Cerebellar nuclear complex (tissue), 1 donor: ENCODE measurements around the gene NOC2L.

ENCODE experiments used
- DNase-seq, 2 experiments: peaks; one replicate each; lab custom pipeline; 2025; lab: John Stamatoyannopoulos, UW

The NOC2L gene

DNA sequence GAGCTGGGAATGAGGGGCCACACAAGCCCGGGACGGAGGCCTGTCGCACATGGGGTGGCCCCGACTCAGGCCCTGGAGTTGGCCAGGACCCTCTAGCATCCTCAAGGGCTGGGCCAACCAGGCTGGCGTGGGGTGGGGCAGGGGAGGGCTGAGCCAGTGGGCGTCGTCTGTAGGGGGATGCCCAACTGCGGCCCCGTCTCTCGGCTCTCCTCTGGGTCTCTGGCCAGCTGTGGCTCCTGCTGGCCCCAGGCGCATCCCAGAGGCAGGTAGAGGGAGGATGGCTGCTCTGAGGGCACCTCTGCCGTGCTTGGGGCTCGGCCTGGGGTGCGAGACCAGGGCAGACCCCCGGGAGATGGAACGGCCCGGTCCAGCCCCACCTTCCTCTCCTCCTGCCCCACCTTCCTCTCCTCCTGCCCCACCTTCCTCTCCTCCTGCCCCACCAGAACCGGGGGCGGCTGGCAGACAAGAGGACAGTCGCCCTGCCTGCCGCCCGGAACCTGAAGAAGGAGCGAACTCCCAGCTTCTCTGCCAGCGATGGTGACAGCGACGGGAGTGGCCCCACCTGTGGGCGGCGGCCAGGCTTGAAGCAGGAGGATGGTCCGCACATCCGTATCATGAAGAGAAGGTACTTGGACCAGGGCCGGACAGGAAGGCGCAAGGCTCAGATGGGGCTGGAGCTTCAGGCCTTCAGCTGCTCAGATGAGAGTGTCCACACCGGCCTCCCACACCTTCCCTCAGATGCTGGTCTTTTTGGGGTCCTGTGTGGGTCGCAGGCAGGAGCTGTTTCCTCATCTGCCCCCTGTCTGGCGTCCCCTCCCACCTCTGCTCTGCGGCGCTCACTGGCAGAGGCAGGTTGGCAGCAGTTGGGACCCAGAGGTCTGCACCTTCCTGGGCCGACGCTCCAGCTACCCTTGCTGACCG lies 29.1 kb downstream of the NOC2L start:
- no peak for DNase-seq

- DNase-seq, result no peak
Measured at GRCh38 chr1:928825-929661, 30.0 kb downstream of the NOC2L start.

DNA sequence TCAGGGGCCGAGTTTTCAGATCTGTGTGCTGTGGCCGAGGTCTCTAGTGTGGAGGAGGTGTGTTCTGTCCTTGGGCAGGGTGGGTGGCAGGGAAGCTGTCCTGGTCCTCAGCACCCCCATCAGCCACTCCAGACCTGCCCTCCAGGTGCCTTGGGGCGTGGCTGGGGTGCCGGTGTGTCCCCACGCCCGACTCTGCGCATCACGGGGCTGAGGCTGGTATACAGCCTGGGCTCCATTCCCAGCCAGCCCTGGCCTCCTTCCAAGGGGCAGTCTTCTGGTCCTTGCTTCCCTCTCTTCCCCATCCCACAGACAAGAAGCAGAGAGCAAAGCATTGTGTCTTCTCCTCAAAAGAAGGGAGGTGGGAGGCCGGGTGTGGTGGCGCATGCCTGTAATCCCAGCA lies 31.3 kb downstream of the NOC2L start:
- DNase-seq, result no peak

GRCh38 chr1:927234-927633 lies 31.8 kb downstream of the NOC2L start:
- DNase-seq, result no peak

DNA sequence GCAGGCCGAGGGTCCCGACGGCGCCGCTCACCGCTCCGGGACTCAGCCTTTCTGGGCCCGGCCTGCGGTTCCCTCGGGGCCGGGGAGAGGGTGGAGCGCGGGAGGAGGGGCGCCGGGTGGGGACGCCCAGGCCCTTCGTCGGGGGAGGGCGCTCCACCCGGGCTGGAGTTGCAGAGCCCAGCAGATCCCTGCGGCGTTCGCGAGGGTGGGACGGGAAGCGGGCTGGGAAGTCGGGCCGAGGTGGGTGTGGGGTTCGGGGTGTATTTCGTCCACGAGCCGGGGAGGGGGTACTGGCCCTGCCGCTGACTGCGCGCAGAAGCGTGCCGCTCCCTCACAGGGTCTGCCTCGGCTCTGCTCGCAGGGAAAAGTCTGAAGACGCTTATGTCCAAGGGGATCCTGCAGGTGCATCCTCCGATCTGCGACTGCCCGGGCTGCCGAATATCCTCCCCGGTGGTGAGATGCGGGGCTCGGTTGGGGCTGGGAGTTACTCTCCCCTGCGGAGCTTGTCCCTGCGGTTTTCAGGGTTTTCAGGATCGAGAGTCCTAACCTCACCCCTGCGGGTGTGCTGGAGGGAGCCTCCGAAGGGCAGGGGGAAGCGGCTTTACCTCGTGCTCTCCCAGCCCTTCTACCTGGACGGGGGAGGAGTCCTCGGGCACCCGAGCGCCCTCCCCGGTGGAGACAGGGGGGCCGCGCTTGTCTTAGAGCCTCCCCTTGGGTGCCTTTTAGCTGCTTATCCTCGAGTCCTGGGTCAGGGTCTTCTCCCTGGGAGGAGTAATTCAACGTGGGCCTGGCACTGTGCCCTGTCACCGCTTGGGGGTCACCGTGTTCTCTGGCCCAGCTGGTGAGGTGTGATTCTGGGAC lies 33.3 kb downstream of the NOC2L start:
- no peak for DNase-seq

DNA sequence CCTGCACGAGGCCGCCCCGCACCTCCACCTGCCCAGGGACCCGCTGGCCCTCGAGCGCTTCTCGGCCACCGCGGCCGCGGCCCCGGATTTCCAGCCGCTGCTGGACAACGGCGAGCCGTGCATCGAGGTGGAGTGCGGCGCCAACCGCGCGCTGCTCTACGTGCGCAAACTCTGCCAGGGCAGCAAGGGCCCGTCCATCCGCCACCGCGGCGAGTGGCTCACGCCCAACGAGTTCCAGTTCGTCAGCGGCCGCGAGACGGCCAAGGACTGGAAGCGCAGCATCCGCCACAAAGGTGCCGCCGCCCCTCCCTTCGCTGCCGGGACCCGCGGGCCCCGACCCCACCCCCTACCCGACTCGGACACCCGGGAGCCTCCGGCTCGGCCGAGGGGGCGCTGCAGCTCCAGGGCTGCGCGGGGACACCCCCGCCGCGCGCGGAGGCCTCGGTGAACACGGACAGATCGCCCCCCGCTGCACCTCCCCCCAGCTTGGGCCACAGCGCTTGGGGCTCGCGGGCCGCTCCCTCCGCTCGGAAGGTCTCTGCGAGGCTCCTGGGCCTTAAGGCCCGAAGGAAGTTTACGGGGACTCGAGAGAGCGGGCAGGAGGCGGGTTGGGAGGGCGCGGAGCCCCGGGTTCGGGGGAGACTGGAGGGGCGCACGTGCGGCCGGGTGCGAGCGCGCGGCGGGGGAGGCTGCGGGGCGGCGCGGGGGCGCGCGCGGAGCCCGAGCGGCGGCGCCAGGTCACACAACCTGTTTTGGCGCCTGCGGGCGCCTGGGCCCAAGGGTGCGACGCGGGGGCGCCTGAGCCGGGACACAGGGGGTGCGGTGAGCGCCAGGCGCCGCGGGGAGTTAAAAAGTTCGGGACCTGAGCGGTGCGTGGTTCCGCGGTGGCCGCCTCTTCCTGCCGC lies 34.1 kb downstream of the NOC2L start:
- no peak for DNase-seq

DNA sequence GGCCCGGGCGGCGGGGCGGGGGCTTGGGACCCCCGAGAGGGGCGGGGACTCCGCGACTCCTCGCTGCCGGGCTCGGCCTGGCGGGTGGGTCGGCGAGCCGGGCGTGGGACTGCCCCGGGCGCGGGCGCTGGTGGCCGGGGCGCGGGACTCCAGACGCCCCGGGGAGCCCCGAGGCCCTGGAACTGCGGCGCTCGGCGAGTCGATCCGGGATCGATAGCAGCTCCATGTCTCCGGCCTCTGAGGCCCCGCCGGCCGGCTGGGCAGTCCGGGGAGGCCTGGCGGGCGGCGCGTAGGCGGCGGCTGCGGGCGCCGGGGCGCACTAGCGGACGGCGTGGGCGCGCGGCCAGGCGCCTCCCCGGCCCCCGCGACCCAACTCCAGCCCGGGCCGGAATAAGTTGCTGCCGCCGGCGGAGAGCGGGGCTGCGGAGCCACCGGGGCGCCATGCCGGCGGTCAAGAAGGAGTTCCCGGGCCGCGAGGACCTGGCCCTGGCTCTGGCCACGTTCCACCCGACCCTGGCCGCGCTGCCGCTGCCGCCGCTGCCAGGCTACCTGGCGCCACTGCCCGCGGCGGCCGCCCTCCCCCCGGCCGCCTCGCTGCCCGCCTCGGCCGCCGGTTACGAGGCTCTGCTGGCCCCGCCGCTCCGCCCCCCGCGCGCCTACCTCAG lies 34.9 kb downstream of the NOC2L start:
- DNase-seq, result no peak

GRCh38 chr1:923131-923990 lies 35.7 kb downstream of the NOC2L start, which contains the start of gene SAMD11:
SAMD11 (plus strand) TSS chr1:923923; CDS start chr1:924432, 509 bp downstream.
- DNase-seq, result no peak

DNA sequence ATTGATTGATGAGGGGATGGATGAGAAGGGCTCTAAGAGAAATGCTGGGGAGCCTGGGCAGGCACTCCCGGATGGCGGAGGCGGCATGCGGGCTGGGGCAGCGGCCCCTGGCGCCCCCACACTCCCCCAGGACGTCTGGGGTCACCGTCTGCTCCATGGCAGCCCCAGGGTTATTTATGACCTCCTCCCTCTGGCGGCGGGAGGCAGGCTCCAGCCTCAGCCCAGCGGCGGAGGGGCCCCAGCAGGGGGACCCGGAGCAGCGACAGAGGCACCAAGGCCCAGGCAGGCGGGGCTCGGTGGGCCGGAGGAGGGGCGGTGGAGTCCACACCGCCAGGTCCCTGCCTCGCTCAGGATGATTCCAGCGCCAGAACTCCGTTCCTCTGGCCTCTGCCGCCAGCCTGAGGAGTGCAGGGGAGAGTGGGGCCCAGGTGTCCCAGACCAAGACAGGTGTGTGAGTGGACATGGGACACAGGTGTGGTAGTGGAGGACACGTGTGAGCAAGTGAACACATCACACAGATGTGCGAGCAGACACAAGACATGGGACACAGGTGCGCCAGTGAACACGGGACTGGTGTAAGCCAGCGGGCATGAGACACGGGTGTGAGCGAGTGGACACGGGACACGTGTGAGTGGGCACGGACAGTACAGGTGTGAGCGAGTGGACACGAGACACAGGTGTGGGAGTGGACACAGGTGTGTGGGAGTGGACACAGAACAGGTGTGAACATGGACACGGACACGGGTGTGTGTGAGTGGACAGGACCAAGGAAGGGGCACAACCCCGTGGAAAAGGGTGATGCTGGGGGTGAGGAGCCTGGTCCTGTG lies 37.8 kb downstream of the NOC2L start:
- no peak for DNase-seq

DNA sequence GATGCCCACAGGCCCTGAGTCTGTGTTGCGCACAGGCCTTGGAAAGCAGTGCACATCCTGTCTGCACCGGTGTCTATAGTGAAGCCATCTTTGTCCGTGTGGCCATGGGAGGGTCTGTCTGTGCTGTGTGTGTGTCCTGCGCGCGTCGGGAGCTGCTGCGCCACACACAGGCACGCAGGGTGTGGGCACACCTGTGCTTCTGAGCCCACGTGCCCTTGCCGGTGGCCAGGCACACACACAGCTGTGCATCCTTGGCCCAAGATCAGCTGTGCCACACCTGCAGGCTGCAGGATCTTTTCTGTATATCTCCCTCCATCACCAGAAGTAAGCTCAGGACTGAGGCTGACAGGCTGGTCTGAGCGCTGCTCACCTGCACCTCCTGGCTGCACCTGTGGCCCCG lies 38.5 kb downstream of the NOC2L start:
- no peak for DNase-seq

GRCh38 chr1:920010-920409 lies 39.0 kb downstream of the NOC2L start:
- no peak for DNase-seq

- no peak for DNase-seq
Measured at GRCh38 chr1:919271-919872, 39.7 kb downstream of the NOC2L start.

- no peak for DNase-seq
Measured at GRCh38 chr1:918843-919242, 40.2 kb downstream of the NOC2L start.

GRCh38 chr1:918353-918752 lies 40.7 kb downstream of the NOC2L start:
- DNase-seq, result no peak

DNA sequence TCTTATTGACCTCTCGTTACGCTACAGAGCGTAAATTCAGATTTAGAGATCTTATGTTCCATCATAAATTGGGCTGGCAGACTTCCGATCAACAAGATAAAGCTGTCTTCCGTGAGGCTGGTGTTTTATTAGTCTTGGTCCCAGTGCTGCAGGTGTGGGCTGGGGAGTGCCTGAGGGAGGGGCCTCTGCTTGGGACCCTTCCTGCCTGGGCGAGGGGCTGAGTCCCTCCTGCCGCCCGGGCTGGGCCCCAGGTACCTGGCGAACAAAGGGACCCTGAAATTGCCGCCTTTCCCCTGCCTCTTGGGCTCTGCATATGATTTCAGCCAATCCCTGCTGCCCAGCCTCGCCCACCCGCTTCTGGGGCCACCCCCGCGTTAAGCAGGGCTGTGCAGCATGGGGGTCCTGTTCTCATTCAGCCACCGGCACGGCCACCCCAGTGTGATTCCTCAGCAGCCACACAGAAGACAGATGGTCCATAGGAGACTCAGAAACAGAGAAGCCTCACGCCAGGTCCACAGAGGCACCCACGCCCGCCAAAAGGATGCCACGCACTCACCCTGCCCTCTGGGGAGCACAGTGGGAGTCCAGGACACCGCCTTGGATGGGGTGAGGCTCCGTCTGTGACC lies 41.5 kb downstream of the NOC2L start:
- DNase-seq, result no peak

DNA sequence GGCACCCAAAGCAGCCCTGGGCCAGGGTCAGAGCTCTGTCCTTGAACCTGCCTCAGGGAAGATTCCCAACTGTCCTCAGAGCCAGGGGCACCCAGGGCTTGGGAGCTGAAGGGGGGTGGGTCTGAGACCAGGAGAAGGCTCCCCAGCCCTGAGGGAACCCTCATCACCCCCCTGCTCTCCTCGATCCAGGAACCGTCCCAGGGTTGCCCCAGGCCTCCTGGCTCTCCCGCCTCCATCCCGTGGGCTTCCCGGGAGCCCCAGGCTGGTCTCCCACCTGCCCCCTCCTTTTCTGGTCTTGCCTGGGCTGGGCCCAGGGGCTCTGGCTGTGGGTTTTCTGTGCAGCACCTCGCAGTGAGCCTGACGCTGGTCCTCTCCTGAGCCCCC lies 42.0 kb downstream of the NOC2L start:
- no peak for DNase-seq
